K562 (cell line): ENCODE results near the gene APPBP2. TPM values are rescaled to one million over a fixed set of nuclear protein-coding genes. Genes with fewer than 3 reads are reported as not detected.
"Not testable (repeated sequence)": the region's sequence is repeated elsewhere in the genome, so short reads cannot be mapped to it uniquely, and the experiment has no call there.

ENCODE experiments used
- ATAC-seq: fragments of 200-7000 bp; cut with Tn5 transposase; 3 replicates; pipeline ENCODE4 v1.9.1; 2020; ENCODE audit warnings: moderate library complexity
- BruUV-seq: library from RNA; stranded (reverse); fragments of 400-500 nt; replicated peaks from 2 replicates; lab custom pipeline; 2021; lab: Mats Ljungman, UMichigan
- CTCF ChIA-PET: fragments of 300-600 bp; formaldehyde crosslinking; extraction: SDS; loops from one replicate; lab custom pipeline; 2021; ENCODE audit warnings: low intra/inter-chr PET ratio; lab: Yijun Ruan, JAX
- POLR2A ChIA-PET: fragments of 300-600, 350-650 bp; sonication (Branson Sonifier 250); formaldehyde crosslinking; extraction: SDS; loops from one replicate; lab custom pipeline; 2021; ENCODE audit warnings: antibody characterized with exemption, inconsistent platforms; lab: Yijun Ruan, JAX
- DNase-seq, 4 experiments: peaks; one replicate each; pipeline versions ENCODE4 v3.0.0 to v3.0.0-alpha.2; 2011 to 2018; ENCODE audit warnings: low spot score in 3 of 4, mixed read lengths in 3 of 4; ENCODE audit errors: extremely low read depth in 1 of 4
- FAIRE-seq: peaks from 2 replicates; lab custom pipeline; 2011; peaks lifted over from hg19 to GRCh38; lab: Jason Lieb, UNC
- H2AFZ ChIP-seq: 2 replicates; pipeline ENCODE4 v1.6.0; 2011; ENCODE audit warnings: low read depth, low read length, control low read depth, inconsistent platforms
- H3K27ac ChIP-seq: fragments of 200-600 bp; 3 replicates; pipeline ENCODE4 v1.8.0; 2011; ENCODE audit warnings: low read depth, mild to moderate bottlenecking, control low read depth, inconsistent platforms, low read length, moderate library complexity, mixed read lengths; ENCODE audit errors: extremely low read depth
- H3K27me3 ChIP-seq, 2 experiments: fragments of 300-600 bp in 1 of 2; 2 replicates in 1 of 2; 3 replicates in 1 of 2; pipeline versions ENCODE4 v1.6.0 to v1.8.0; 2011; ENCODE audit warnings: inconsistent platforms in 2 of 2, low read length in 2 of 2, mild to moderate bottlenecking in 1 of 2, mixed read lengths in 1 of 2, moderate library complexity in 1 of 2; ENCODE audit not compliant: control insufficient read depth in 2 of 2, insufficient read depth in 2 of 2
- H3K36me3 ChIP-seq: fragments of 300-600 bp; 3 replicates; pipeline ENCODE4 v1.8.0; 2011; ENCODE audit warnings: mild to moderate bottlenecking, low read length, inconsistent platforms; ENCODE audit not compliant: control insufficient read depth, insufficient read depth
- H3K4me1 ChIP-seq, 2 experiments: fragments of 200-600 bp in 1 of 2; replicated peaks in 1 of 2; 2 replicates in 1 of 2; 3 replicates in 1 of 2; pipeline versions ENCODE4 v1.5.1 to v1.8.0; 2011; ENCODE audit warnings: inconsistent platforms in 2 of 2, low read length in 2 of 2, mild to moderate bottlenecking in 1 of 2, mixed read lengths in 1 of 2, moderate library complexity in 1 of 2; ENCODE audit not compliant: control insufficient read depth in 2 of 2, insufficient read depth in 2 of 2
- H3K4me2 ChIP-seq: 2 replicates; pipeline ENCODE4 v1.6.1; 2011; ENCODE audit warnings: low read length, control low read depth, inconsistent platforms, mixed read lengths; ENCODE audit not compliant: insufficient read depth
- H3K4me3 ChIP-seq: fragments of 200-600 bp; sonication (generic), shearing (Covaris generic); 2 replicates; pipeline ENCODE4 v1.5.1; 2016; ENCODE audit warnings: control low read depth, inconsistent platforms
- H3K79me2 ChIP-seq: fragments of 200-600 bp; 3 replicates; pipeline ENCODE4 v1.8.0; 2011; ENCODE audit warnings: low read length, inconsistent platforms; ENCODE audit not compliant: control insufficient read depth, insufficient read depth
- H3K9ac ChIP-seq, 2 experiments: 2 replicates each; pipeline versions ENCODE4 v1.6.0 to v1.6.1; 2011; ENCODE audit warnings: low read depth in 2 of 2, low read length in 2 of 2, control low read depth in 1 of 2, inconsistent platforms in 1 of 2, mild to moderate bottlenecking in 1 of 2, mixed read lengths in 1 of 2; ENCODE audit not compliant: insufficient read depth in 1 of 2
- H3K9me1 ChIP-seq: one replicate; pipeline ENCODE4 v1.6.0; 2011; ENCODE audit warnings: inconsistent platforms, mild to moderate bottlenecking, low read length, moderate library complexity; ENCODE audit not compliant: control insufficient read depth, insufficient read depth
- H3K9me3 ChIP-seq: replicated peaks from 2 replicates; pipeline ENCODE4 v1.5.1; 2011; ENCODE audit warnings: low read depth, low read length, inconsistent platforms; ENCODE audit not compliant: control insufficient read depth, insufficient read depth
- H4K20me1 ChIP-seq: replicated peaks from 2 replicates; pipeline ENCODE4 v1.6.1; 2011; ENCODE audit warnings: low read length, inconsistent platforms, mixed read lengths; ENCODE audit not compliant: control insufficient read depth, insufficient read depth
- EWSR1 ChIP-seq: fragments of 450-650 bp; IDR thresholded peaks from 2 replicates; pipeline ENCODE4 v1.6.1; 2018; ENCODE audit warnings: borderline replicate concordance, mild to moderate bottlenecking, low read depth, moderate library complexity; ENCODE audit not compliant: partially characterized antibody
- ZFP36 ChIP-seq: fragments of 150-350 bp; IDR thresholded peaks from 2 replicates; pipeline ENCODE4 v1.6.1; 2018; ENCODE audit warnings: low read length, low read depth; ENCODE audit not compliant: partially characterized antibody
- WGBS: fragments of 100-300 bp; shearing (Covaris generic); methylation state at CpG from one replicate; pipeline ENCODE4 v1.1.6; 2016; ENCODE audit warnings: low coverage, mixed read lengths; ENCODE audit not compliant: insufficient coverage; ENCODE audit errors: missing lambda C conversion rate; 5-methylcytosine and 5-hydroxymethylcytosine counted together
- in situ Hi-C: fragments of 300-500 bp; cut with MboI; formaldehyde crosslinking; loops from 4 replicates; pipeline ENCODE4 v1.15.0; 2018; ENCODE audit warnings: inconsistent platforms, mixed read lengths
- intact Hi-C: fragments of 100-400 bp; cut with micrococcal nuclease; formaldehyde crosslinking; loops from 2 replicates; pipeline ENCODE4 v1.14.2; 2022
- polyA plus RNA-seq, 8 experiments: library from polyadenylated mRNA; depleted of rRNA in 4 of 8; stranded (reverse) in 5 of 8; unstranded in 3 of 8; fragments of >200 nt; fragmentation: Nextera tagmentation in 2 of 8; fragmentation: Illumina TruSeq in 1 of 8; extraction: Ambion mirVana in 2 of 8; extraction: Trizol in 1 of 8; gene quantifications; 2 replicates each; pipeline versions ENCODE4 v1.2.1 to v1.2.3, GENCODE V29; 2011 to 2014; ENCODE audit warnings: inconsistent platforms in 1 of 8, missing spikeins in 1 of 8
- total RNA-seq, 7 experiments: library from RNA; depleted of rRNA in 6 of 7; stranded (reverse); fragments of >200 nt in 6 of 7; fragmentation: Illumina TruSeq in 2 of 7; extraction: Trizol in 2 of 7; gene quantifications; 2 replicates each; pipeline versions ENCODE4 v1.2.1 to v1.2.3, GENCODE V29; 2011 to 2021; ENCODE audit warnings: low replicate concordance in 1 of 7
- TF ChIP-seq, protein P1 (sequence below), 3 experiments: fragments of 200-800 bp in 1 of 3; fragments of 250-450 bp in 1 of 3; fragments of 450-650 bp in 1 of 3; sonication (Bioruptor Pico) in 1 of 3; sonication (Bioruptor generic) in 1 of 3; formaldehyde crosslinking in 1 of 3; IDR thresholded peaks; 2 replicates each; pipeline versions ENCODE4 v1.6.1 to v1.8.0; 2016 to 2022; ENCODE audit warnings: mild to moderate bottlenecking in 2 of 3, missing genetic modification characterization in 2 of 3, missing compliant biosample characterization in 1 of 3, moderate library complexity in 1 of 3
- TF ChIP-seq, protein P2 (sequence below): sonication (generic); formaldehyde crosslinking; IDR thresholded peaks from 2 replicates; pipeline ENCODE4 v1.8.0; 2023; ENCODE audit warnings: missing genetic modification reagents, mild to moderate bottlenecking, borderline replicate concordance

The APPBP2 gene
- total and polyA plus RNA-seq, 9 of the 15 experiments (the other 6 are each of a cell fraction or from before 2014, with no cell fraction given), result 2.7 to 16.8 (median 6.9) TPM

DNA sequence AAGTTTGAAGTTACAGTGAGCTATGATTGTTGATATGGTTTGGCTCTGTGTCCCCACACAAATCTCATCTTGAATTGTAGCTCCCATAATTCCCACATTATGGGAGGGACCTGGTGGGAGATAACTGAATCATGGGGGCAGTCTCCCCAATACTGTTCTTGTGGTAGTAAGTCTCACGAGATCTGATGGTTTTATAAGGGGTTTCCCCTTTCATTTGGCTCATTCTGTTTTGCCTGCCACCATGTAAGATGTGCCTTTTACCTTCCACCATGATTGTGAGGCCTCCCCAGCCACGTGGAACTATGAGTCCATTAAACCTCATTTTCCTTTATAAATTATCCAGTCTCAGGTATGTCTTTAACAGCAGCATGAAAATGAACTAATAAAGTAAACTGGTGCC, 35.4 kb downstream of the APPBP2 start:
- intact Hi-C loops, in situ Hi-C loops, H3K79me2 ChIP-seq, FAIRE-seq, ATAC-seq, H3K4me2 ChIP-seq, DNase-seq, H2AFZ ChIP-seq, H3K4me3 ChIP-seq, H4K20me1 ChIP-seq, H3K9me1 ChIP-seq: not testable (repeated sequence)
- peaks cover 22% of the 10 kb centered on the region for H3K9me3 ChIP-seq
- 50% methylated on average over 2 of the region's 2 CpGs for WGBS
- TF ChIP-seq ZFP36, result peak; percentile 32
- peak; percentile 33 for TF ChIP-seq EWSR1
- TF ChIP-seq, all 486 proteins: peak for 2; not testable (repeated sequence) for 484
- BruUV-seq, H3K27me3 ChIP-seq, H3K27ac ChIP-seq, CTCF ChIA-PET, POLR2A ChIA-PET, H3K4me1 ChIP-seq, H3K9ac ChIP-seq: not testable (repeated sequence)
- H3K36me3 ChIP-seq, result peaks cover 31% of the 10 kb centered on the region; the same call in 2 of the 3 replicates

DNA sequence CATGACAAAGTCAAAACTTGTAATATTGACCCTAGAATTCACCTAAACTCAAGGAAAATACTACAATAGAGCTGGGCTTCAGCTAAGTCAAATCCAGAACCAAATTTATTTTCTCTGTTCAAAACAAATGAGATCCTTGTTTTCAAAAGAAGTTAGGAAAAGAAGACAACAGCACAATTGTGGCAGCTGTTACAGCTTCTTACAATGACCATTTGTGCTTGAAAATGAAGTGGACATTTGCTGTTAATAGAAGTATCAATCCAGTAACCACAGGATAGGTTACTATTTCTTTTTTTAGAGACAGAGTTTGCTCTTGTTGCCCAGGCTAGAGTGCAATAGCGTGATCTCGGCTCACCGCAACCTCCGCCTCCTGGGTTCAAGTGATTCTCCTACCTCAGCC, 44.4 kb downstream of the APPBP2 start:
- no peak overlapping the region for H3K4me3 ChIP-seq
- no peak overlapping the region for H3K27ac ChIP-seq
- no peak for DNase-seq
- no peaks in the 10 kb centered on the region for H3K9me1 ChIP-seq
- WGBS, result 98% methylated on average over 4 of the region's 4 CpGs
- no TSS peak for BruUV-seq
- H3K4me1 ChIP-seq, result no peaks in the 10 kb centered on the region
- H4K20me1 ChIP-seq, result no peaks in the 10 kb centered on the region
- no peak for ATAC-seq
- H3K4me2 ChIP-seq, result no peak overlapping the region
- peaks cover 6% of the 10 kb centered on the region; the same call in 1 of the 3 replicates for H3K36me3 ChIP-seq
- no peak overlapping the region for H3K9ac ChIP-seq
- ChIA-PET CTCF (no interaction called here), POLR2A (interaction anchor here (1.4 kb wide), 1 partner anchor 12 kb away, joined by 3 read pairs; no protein-coding TSS in a partner anchor)
- in situ Hi-C loops (no loop called here), intact Hi-C loops (no loop called here)
- no peak overlapping the region for H2AFZ ChIP-seq
- H3K9me3 ChIP-seq, result no peaks in the 10 kb centered on the region; the same call in 1 of the 2 replicates
- H3K79me2 ChIP-seq, result no peaks in the 10 kb centered on the region
- no peaks in the 10 kb centered on the region for H3K27me3 ChIP-seq
- TF ChIP-seq, protein P1, sequence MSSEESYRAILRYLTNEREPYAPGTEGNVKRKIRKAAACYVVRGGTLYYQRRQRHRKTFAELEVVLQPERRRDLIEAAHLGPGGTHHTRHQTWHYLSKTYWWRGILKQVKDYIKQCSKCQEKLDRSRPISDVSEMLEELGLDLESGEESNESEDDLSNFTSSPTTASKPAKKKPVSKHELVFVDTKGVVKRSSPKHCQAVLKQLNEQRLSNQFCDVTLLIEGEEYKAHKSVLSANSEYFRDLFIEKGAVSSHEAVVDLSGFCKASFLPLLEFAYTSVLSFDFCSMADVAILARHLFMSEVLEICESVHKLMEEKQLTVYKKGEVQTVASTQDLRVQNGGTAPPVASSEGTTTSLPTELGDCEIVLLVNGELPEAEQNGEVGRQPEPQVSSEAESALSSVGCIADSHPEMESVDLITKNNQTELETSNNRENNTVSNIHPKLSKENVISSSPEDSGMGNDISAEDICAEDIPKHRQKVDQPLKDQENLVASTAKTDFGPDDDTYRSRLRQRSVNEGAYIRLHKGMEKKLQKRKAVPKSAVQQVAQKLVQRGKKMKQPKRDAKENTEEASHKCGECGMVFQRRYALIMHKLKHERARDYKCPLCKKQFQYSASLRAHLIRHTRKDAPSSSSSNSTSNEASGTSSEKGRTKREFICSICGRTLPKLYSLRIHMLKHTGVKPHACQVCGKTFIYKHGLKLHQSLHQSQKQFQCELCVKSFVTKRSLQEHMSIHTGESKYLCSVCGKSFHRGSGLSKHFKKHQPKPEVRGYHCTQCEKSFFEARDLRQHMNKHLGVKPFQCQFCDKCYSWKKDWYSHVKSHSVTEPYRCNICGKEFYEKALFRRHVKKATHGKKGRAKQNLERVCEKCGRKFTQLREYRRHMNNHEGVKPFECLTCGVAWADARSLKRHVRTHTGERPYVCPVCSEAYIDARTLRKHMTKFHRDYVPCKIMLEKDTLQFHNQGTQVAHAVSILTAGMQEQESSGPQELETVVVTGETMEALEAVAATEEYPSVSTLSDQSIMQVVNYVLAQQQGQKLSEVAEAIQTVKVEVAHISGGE (CRISPR knock-in tag; IDR thresholded peaks at IDR 0.05), result peak in 1 of 3 experiments; percentile 78; a peak in 2 of 6 replicates
- TF ChIP-seq, protein P2, sequence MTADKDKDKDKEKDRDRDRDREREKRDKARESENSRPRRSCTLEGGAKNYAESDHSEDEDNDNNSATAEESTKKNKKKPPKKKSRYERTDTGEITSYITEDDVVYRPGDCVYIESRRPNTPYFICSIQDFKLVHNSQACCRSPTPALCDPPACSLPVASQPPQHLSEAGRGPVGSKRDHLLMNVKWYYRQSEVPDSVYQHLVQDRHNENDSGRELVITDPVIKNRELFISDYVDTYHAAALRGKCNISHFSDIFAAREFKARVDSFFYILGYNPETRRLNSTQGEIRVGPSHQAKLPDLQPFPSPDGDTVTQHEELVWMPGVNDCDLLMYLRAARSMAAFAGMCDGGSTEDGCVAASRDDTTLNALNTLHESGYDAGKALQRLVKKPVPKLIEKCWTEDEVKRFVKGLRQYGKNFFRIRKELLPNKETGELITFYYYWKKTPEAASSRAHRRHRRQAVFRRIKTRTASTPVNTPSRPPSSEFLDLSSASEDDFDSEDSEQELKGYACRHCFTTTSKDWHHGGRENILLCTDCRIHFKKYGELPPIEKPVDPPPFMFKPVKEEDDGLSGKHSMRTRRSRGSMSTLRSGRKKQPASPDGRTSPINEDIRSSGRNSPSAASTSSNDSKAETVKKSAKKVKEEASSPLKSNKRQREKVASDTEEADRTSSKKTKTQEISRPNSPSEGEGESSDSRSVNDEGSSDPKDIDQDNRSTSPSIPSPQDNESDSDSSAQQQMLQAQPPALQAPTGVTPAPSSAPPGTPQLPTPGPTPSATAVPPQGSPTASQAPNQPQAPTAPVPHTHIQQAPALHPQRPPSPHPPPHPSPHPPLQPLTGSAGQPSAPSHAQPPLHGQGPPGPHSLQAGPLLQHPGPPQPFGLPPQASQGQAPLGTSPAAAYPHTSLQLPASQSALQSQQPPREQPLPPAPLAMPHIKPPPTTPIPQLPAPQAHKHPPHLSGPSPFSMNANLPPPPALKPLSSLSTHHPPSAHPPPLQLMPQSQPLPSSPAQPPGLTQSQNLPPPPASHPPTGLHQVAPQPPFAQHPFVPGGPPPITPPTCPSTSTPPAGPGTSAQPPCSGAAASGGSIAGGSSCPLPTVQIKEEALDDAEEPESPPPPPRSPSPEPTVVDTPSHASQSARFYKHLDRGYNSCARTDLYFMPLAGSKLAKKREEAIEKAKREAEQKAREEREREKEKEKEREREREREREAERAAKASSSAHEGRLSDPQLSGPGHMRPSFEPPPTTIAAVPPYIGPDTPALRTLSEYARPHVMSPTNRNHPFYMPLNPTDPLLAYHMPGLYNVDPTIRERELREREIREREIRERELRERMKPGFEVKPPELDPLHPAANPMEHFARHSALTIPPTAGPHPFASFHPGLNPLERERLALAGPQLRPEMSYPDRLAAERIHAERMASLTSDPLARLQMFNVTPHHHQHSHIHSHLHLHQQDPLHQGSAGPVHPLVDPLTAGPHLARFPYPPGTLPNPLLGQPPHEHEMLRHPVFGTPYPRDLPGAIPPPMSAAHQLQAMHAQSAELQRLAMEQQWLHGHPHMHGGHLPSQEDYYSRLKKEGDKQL (CRISPR knock-in tag), result no peak
- FAIRE-seq, result no peak
